HG02840 (cell line): ENCODE measurements around the gene NDUFAF5.

Source experiments
- ATAC-seq: cut with Tn5 transposase; IDR thresholded peaks from one replicate; pipeline ENCODE4 v1.9.1; 2021; ENCODE audit warnings: mild to moderate bottlenecking, moderate library complexity, moderate number of reproducible peaks; ENCODE audit not compliant: unreplicated experiment, low FRiP score

NDUFAF5 gene

DNA sequence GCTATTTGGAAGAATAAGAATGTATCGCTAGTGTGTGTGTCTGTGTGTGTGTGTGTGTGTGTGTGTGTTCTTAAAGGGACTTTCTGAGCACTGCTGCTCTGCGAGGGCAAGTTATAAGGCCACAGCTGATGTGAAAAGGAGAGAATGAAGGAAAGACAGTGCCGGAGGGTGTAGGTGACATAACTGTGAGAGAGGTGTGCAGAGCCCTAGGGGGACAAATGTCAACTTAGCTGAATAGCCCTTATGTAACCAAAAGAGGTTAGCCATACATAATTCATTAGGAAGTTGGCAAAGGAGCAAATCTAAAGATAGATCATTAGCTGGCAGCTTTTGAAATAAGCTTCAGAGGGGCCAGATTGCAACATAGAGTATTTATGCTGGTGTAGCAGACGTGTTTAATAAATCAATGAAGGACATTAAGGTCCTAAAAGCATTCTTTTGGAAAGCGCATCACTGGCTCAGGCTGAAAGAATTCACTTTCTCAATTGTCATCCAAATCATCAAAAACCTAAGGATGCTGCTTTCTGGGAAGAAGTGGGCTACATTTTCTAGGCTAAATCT is 81.0 kb downstream of the NDUFAF5 start:
- ATAC-seq = no peak

DNA sequence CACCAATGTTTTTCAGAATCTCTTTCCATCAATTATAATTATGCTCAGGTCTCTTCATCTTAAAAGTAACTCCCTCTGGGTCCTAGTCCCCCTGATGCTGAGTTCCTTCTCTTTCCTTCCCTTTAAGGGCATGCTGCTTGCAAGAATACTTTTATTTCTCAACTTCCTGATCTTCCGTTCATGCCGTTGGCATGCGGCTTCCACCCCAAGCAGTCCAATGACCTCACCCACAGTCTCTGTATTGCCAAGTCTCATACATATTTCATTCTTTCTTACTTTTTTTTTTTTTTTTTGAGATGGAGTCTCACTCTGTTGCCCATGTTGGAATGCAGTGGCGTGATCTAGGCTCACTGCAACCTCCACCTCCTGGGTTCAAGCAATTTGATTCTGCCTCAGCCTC is 83.5 kb downstream of the NDUFAF5 start:
- ATAC-seq = no peak

DNA sequence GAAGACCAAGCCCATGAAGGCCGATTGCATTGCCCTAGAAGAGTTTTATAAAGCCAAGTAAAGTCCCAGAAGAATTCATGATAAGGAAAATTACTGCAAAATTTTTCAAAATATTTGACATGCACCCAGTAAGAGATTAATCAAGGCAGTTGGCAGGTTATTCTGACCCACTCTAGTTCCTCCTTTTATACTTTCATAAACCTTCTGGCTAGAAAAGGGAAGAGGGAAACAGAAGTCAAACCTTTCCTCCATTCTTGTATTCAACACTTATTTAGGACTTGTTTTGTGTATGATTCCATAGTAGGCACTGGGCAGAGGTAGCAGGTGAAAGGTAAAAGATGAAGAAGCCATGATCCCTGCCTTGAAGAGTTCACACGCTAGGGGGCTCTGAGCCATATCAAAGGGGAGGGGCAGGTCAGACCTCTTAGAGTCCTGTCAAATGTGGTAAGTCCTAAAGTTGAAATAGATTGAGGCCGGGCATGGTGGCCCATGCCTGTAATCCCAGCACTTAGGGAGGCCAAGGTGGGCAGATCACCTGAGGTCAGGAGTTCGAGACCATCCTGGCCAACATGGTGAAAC is 85.4 kb downstream of the NDUFAF5 start:
- ATAC-seq = no peak
